ENCODE results near the gene LMAN1. TPM values are rescaled to one million over a fixed set of nuclear protein-coding genes. Genes with fewer than 3 reads are reported as not detected.

Gene LMAN1
- total RNA-seq, 2 donors from 2014 or later = 57.4 to 72.5 TPM

- Histone ChIP-seq H3K9me3 (no peaks in the 10 kb centered on the region), H3K4me3 (no peak overlapping the region), H3K4me1 (ENCODE audit: control insufficient read depth in 1 of 2, low read depth in 2 of 2) (no peaks in the 10 kb centered on the region), H3K27me3 (replicated peaks; ENCODE audit: insufficient read depth) (no peaks in the 10 kb centered on the region), H3K36me3 (no peaks in the 10 kb centered on the region), H3K27ac (no peak overlapping the region)
- ATAC-seq (ENCODE audit: insufficient number of reproducible peaks, low FRiP score, low read depth) = no peak
- TF ChIP-seq CTCF (IDR thresholded peaks at IDR 0.05) = no peak
- no peak for DNase-seq (ENCODE audit: low spot score)
Measured at GRCh38 chr18:59300676-59301285, 58.3 kb downstream of the LMAN1 start.

GRCh38 chr18:59298871-59299270 is 60.2 kb downstream of the LMAN1 start:
- ATAC-seq (ENCODE audit: insufficient number of reproducible peaks, low FRiP score, low read depth) = no peak
- Histone ChIP-seq H3K4me3 (no peak overlapping the region), H3K4me1 (ENCODE audit: control insufficient read depth in 1 of 2, low read depth in 2 of 2) (no peaks in the 10 kb centered on the region), H3K27me3 (replicated peaks; ENCODE audit: insufficient read depth) (no peaks in the 10 kb centered on the region), H3K27ac (no peak overlapping the region), H3K9me3 (no peaks in the 10 kb centered on the region), H3K36me3 (no peaks in the 10 kb centered on the region)
- DNase-seq (ENCODE audit: low spot score) = no peak
- no peak for TF ChIP-seq CTCF (IDR thresholded peaks at IDR 0.05)

- DNase-seq (ENCODE audit: low spot score) (no peak), ATAC-seq (ENCODE audit: insufficient number of reproducible peaks, low FRiP score, low read depth) (no peak)
- no peaks in the 10 kb centered on the region for H3K36me3 ChIP-seq
- H3K9me3 ChIP-seq = no peaks in the 10 kb centered on the region
- H3K27me3 ChIP-seq (replicated peaks; ENCODE audit: insufficient read depth) = no peaks in the 10 kb centered on the region
- no peaks in the 10 kb centered on the region for H3K4me1 ChIP-seq (ENCODE audit: control insufficient read depth in 1 of 2, low read depth in 2 of 2)
- H3K4me3 ChIP-seq = no peak overlapping the region
- no peak for TF ChIP-seq CTCF (IDR thresholded peaks at IDR 0.05)
- no peak overlapping the region for H3K27ac ChIP-seq
Measured at GRCh38 chr18:59293317-59293716, 65.7 kb downstream of the LMAN1 start.

- no peaks in the 10 kb centered on the region for H3K36me3 ChIP-seq
- no peak overlapping the region for H3K27ac ChIP-seq
- ATAC-seq (ENCODE audit: insufficient number of reproducible peaks, low FRiP score, low read depth) (no peak), DNase-seq (ENCODE audit: low spot score) (no peak)
- TF ChIP-seq CTCF (IDR thresholded peaks at IDR 0.05) = no peak
- H3K4me3 ChIP-seq = no peak overlapping the region
- no peaks in the 10 kb centered on the region for H3K4me1 ChIP-seq (ENCODE audit: control insufficient read depth in 1 of 2, low read depth in 2 of 2)
- no peaks in the 10 kb centered on the region for H3K9me3 ChIP-seq
- H3K27me3 ChIP-seq (replicated peaks; ENCODE audit: insufficient read depth) = no peaks in the 10 kb centered on the region
Measured at GRCh38 chr18:59286341-59286740, 72.7 kb downstream of the LMAN1 start.

- Histone ChIP-seq H3K4me3 (no peak overlapping the region), H3K36me3 (no peaks in the 10 kb centered on the region), H3K27ac (no peak overlapping the region), H3K9me3 (no peaks in the 10 kb centered on the region), H3K4me1 (ENCODE audit: control insufficient read depth in 1 of 2, low read depth in 2 of 2) (no peaks in the 10 kb centered on the region), H3K27me3 (replicated peaks; ENCODE audit: insufficient read depth) (no peaks in the 10 kb centered on the region)
- no peak for ATAC-seq (ENCODE audit: insufficient number of reproducible peaks, low FRiP score, low read depth)
- DNase-seq (ENCODE audit: low spot score) = no peak
- TF ChIP-seq CTCF (IDR thresholded peaks at IDR 0.05) = no peak
Measured at GRCh38 chr18:59282341-59282740, 76.7 kb downstream of the LMAN1 start.

All from thoracic aorta (tissue), 2 donors.